HCT116 (cell line): Measurements from ENCODE around the gene RND2. TPM values are rescaled to one million over a fixed set of nuclear protein-coding genes. Genes with fewer than 3 reads are reported as not detected.
A peak's percentile ranks its signal among the peaks of the same experiment; 100 is the strongest.

Experiments used
- ATAC-seq: fragments of 200-7000 bp; cut with Tn5 transposase; 2 replicates; pipeline ENCODE4 v1.9.1; 2020; ENCODE audit warnings: mild to moderate bottlenecking, moderate library complexity
- BruUV-seq: library from RNA; stranded (reverse); fragments of 400-500 nt; replicated peaks from 2 replicates; lab custom pipeline; 2021; lab: Mats Ljungman, UMichigan
- CTCF ChIA-PET: fragments of 300-600 bp; sonication (Branson Sonifier 250); formaldehyde crosslinking; loops from one replicate; lab custom pipeline; 2021; ENCODE audit warnings: antibody characterized with exemption; lab: Charles Lee
- POLR2A ChIA-PET: fragments of 300-600, 350-600 bp; sonication (Branson Sonifier 250); formaldehyde crosslinking; loops from one replicate; lab custom pipeline; 2021; ENCODE audit warnings: antibody characterized with exemption; lab: Charles Lee
- RAD21 ChIA-PET, 2 experiments: fragments of 300-600 bp; sonication (Branson Sonifier 250); formaldehyde crosslinking; loops; one replicate each; lab custom pipeline; 2023; ENCODE audit warnings: low total read pairs in 2 of 2; ENCODE audit not compliant: uncharacterized antibody in 2 of 2, unreplicated experiment in 2 of 2, low non-redundant PET in 1 of 2; lab: Charles Lee
- DNase-seq: peaks from one replicate; pipeline ENCODE4 v3.0.0-alpha.2; 2010; ENCODE audit warnings: low read depth, low spot score
- H2AFZ ChIP-seq: fragments of 200-600 bp; shearing (Covaris generic), sonication (generic); 2 replicates; pipeline ENCODE4 v1.6.1; 2017; ENCODE audit warnings: low read depth, mixed run types, mixed read lengths, antibody characterized with exemption, low read length; ENCODE audit not compliant: poor library complexity, severe bottlenecking
- H3K27ac ChIP-seq: 2 replicates; pipeline ENCODE4 v1.5.1; 2012; ENCODE audit warnings: low read depth, low read length
- H3K27me3 ChIP-seq: fragments of 200-600 bp; sonication (generic); 2 replicates; pipeline ENCODE4 v1.6.1; 2016; ENCODE audit warnings: mixed run types, low read length, mixed read lengths; ENCODE audit not compliant: insufficient read depth
- H3K36me3 ChIP-seq, 2 experiments: fragments of 200-500 bp in 1 of 2; fragments of 200-600 bp in 1 of 2; sonication (Bioruptor generic) in 1 of 2; sonication (generic) in 1 of 2; 2 replicates each; pipeline versions ENCODE4 v1.5.1 to v1.6.1; 2014 to 2016; ENCODE audit warnings: low read length in 2 of 2, inconsistent platforms in 1 of 2, mixed read lengths in 1 of 2, mixed run types in 1 of 2; ENCODE audit not compliant: insufficient read depth in 2 of 2, control insufficient read depth in 1 of 2
- H3K4me1 ChIP-seq, 2 experiments: fragments of 200-600 bp in 1 of 2; sonication (generic) in 1 of 2; 2 replicates each; pipeline versions ENCODE4 v1.5.1 to v1.6.1; 2012 to 2017; ENCODE audit warnings: low read length in 2 of 2, inconsistent platforms in 1 of 2, mild to moderate bottlenecking in 1 of 2, mixed read lengths in 1 of 2, mixed run types in 1 of 2, moderate library complexity in 1 of 2; ENCODE audit not compliant: insufficient read depth in 2 of 2, control insufficient read depth in 1 of 2
- H3K4me2 ChIP-seq: fragments of 200-600 bp; sonication (generic); 2 replicates; pipeline ENCODE4 v1.6.1; 2017; ENCODE audit warnings: mixed run types, low read length, mixed read lengths
- H3K4me3 ChIP-seq, 2 experiments: fragments of 200-600 bp in 1 of 2; sonication (generic) in 1 of 2; replicated peaks in 1 of 2; 2 replicates each; pipeline ENCODE4 v1.5.1; 2011 to 2016; ENCODE audit warnings: low read length in 2 of 2, control low read depth in 1 of 2, low read depth in 1 of 2, mild to moderate bottlenecking in 1 of 2, mixed read lengths in 1 of 2, mixed run types in 1 of 2
- H3K79me2 ChIP-seq: fragments of 200-600 bp; sonication (generic); 2 replicates; pipeline ENCODE4 v1.6.1; 2017; ENCODE audit warnings: mild to moderate bottlenecking, mixed run types, low read length, moderate library complexity, mixed read lengths; ENCODE audit not compliant: insufficient read depth
- H3K9ac ChIP-seq: fragments of 200-600 bp; sonication (generic); 2 replicates; pipeline ENCODE4 v1.6.1; 2016; ENCODE audit warnings: low read length, mixed read lengths
- H3K9me2 ChIP-seq: fragments of 200-600 bp; sonication (generic), shearing (Covaris generic); 2 replicates; pipeline ENCODE4 v1.6.1; 2017; ENCODE audit warnings: mixed run types, mild to moderate bottlenecking, moderate library complexity; ENCODE audit not compliant: insufficient read depth
- H3K9me3 ChIP-seq, 2 experiments: fragments of 200-500 bp in 1 of 2; fragments of 200-600 bp in 1 of 2; sonication (Bioruptor generic) in 1 of 2; sonication (generic) in 1 of 2; 2 replicates each; pipeline ENCODE4 v1.6.1; 2014 to 2017; ENCODE audit warnings: low read length in 2 of 2, mixed read lengths in 2 of 2, inconsistent platforms in 1 of 2, low read depth in 1 of 2, mild to moderate bottlenecking in 1 of 2, mixed run types in 1 of 2, moderate library complexity in 1 of 2; ENCODE audit not compliant: control insufficient read depth in 1 of 2, insufficient read depth in 1 of 2
- H4K20me1 ChIP-seq: fragments of 200-600 bp; sonication (generic), shearing (Covaris generic); 2 replicates; pipeline ENCODE4 v1.6.1; 2017; ENCODE audit warnings: mixed run types, mild to moderate bottlenecking, moderate library complexity; ENCODE audit not compliant: insufficient read depth
- POLR2AphosphoS5 ChIP-seq: IDR thresholded peaks from 2 replicates; pipeline ENCODE4 v1.6.1; 2011; ENCODE audit warnings: mild to moderate bottlenecking, low read depth, low read length, moderate library complexity
- REST ChIP-seq: IDR thresholded peaks from 2 replicates; pipeline ENCODE4 v1.6.1; 2012; ENCODE audit warnings: low read depth
- intact Hi-C: fragments of 100-400 bp; cut with micrococcal nuclease; formaldehyde crosslinking; loops from 2 replicates; pipeline ENCODE4 v1.10.0; 2022
- total RNA-seq: library from RNA; stranded (reverse); gene quantifications from one replicate; pipeline ENCODE4 v1.2.1, GENCODE V29; 2021; ENCODE audit not compliant: unreplicated experiment

RND2 gene
- total RNA-seq, 1 experiment from 2014 or later: 0.66 TPM

- TF ChIP-seq REST (no peak), POLR2AphosphoS5 (no peak)
These were observed 5.6 kb upstream of the RND2 start (continued) for GRCh38 chr17:43019418-43019817.

- no peak for TF ChIP-seq POLR2AphosphoS5
- ChIA-PET RAD21 (no interaction called here), CTCF (no interaction called here), POLR2A (interaction anchor here (1.0 to 1.4 kb wide), 2 partner anchors 13 to 22 kb away, joined by 3 read pairs; partner anchors contain the start of gene RPL27)
- Histone ChIP-seq H2AFZ (no peak overlapping the region), H3K9ac (no peak overlapping the region), H3K27ac (no peak overlapping the region), H3K36me3 (peaks cover 0 to 9% of the 10 kb centered on the region in 2 experiments; a peak in 3 of 4 replicates), H4K20me1 (no peaks in the 10 kb centered on the region), H3K9me3 (no peaks in the 10 kb centered on the region), H3K27me3 (no peaks in the 10 kb centered on the region), H3K4me1 (peaks cover 9 to 42% of the 10 kb centered on the region in 2 experiments; a peak in 3 of 4 replicates), H3K4me3 (no peak overlapping the region), H3K79me2 (peaks cover 8% of the 10 kb centered on the region; the same call in 1 of the 2 replicates), H3K9me2 (no peaks in the 10 kb centered on the region), H3K4me2 (peak overlapping the region; percentile 99; the same call in 1 of the 2 replicates)
- TSS peak; percentile 27 for BruUV-seq
- DNase-seq: no peak
- intact Hi-C loops: loop anchor here (5.0 kb wide), 1 partner anchor 367 kb away; no protein-coding TSS in a partner anchor
- ATAC-seq: no peak
These were observed 4.9 kb upstream of the RND2 start for GRCh38 chr17:43020030-43020621.
